Thyroid gland (tissue), 4 donors: ENCODE measurements around the gene BCR. TPM values are rescaled to one million over a fixed set of nuclear protein-coding genes. Genes with fewer than 3 reads are reported as not detected.

Experiments used
- DNase-seq, 2 donors: peaks; one replicate each; pipeline ENCODE4 v3.0.0-alpha.2; 2019
- H3K27ac ChIP-seq, 3 donors: fragments of 200-600 bp; sonication (generic); 1 replicate in 2 of 3; 2 replicates in 1 of 3; pipeline ENCODE4 v1.5.1; 2016 to 2019; ENCODE audit warnings: mild to moderate bottlenecking in 1 of 3, moderate library complexity in 1 of 3
- H3K27me3 ChIP-seq: fragments of 200-600 bp; sonication (generic); one replicate; pipeline ENCODE4 v1.5.1; 2019
- H3K36me3 ChIP-seq, 2 donors: fragments of 200-600 bp; sonication (generic); one replicate each; pipeline ENCODE4 v1.5.1; 2016 to 2019
- H3K4me1 ChIP-seq, 2 donors: fragments of 200-600 bp; sonication (generic); one replicate each; pipeline ENCODE4 v1.5.1; 2017 to 2019
- H3K4me3 ChIP-seq, 3 donors: fragments of 200-600 bp; sonication (generic); replicated peaks in 1 of 3; 1 replicate in 2 of 3; 2 replicates in 1 of 3; pipeline ENCODE4 v1.5.1; 2016; ENCODE audit warnings: mild to moderate bottlenecking in 1 of 3
- H3K9me3 ChIP-seq: fragments of 200-600 bp; sonication (generic); one replicate; pipeline ENCODE4 v1.5.1; 2017
- POLR2A ChIP-seq, 2 donors: fragments of 450-650 bp; IDR thresholded peaks; one replicate each; pipeline ENCODE4 v1.6.1; 2017; ENCODE audit warnings: antibody characterized with exemption in 2 of 2, mild to moderate bottlenecking in 2 of 2, moderate library complexity in 1 of 2
- WGBS, 2 donors: methylation state at CpG; one replicate each; pipeline ENCODE4 v1.1.5; 2017; 5-methylcytosine and 5-hydroxymethylcytosine counted together
- intact Hi-C: fragments of 100-400 bp; cut with DNase I; formaldehyde crosslinking; loops from one replicate; pipeline ENCODE4 v1.15.1; 2023
- total RNA-seq, 4 donors: library from RNA; depleted of rRNA; stranded (reverse); fragments of >200 nt; gene quantifications; one replicate each; pipeline ENCODE4 v1.2.3, GENCODE V29; 2016
- TF ChIP-seq, protein P1 (sequence below), 6 experiments: fragments of 200-600 bp in 3 of 6; fragments of 450-650 bp in 3 of 6; sonication (generic) in 3 of 6; IDR thresholded peaks; one replicate each; pipeline ENCODE4 v1.5.1; 2016 to 2019; ENCODE audit warnings: antibody characterized with exemption in 6 of 6, mild to moderate bottlenecking in 2 of 6, inconsistent platforms in 1 of 6, moderate library complexity in 1 of 6

The BCR gene
- total RNA-seq, 4 donors from 2014 or later = 80.1 to 127 (median 87.7) TPM

DNA sequence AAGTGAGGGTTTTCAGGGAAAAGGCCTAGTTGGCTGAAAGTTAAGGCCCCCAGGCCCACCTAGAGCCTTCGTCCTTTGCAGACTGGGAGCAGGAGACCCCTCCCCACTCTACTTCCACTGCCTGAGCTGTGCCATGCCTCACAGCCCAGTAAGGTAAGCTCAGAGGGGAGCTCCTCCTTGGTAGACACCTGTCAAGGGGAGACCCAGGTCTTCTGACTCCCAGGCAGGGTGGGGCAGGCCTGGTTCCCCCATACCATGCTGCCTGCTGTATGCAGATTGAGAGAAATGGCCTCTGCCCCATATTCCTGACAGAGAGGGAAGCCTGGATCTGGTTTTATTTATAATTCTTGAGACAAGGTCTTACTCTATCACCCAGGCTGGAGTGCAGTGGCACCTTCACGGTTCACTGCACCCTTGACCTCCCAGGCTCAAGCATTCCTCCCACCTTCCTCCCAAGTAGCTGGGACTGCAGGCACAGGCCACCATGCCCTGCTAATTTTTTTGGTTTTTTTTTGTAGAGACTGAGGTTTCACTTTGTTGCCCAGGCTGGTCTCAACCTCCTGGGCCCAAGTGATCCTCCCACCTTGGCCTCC is 34.3 kb upstream of the BCR start:
- WGBS, 2 donors = 40 to 55% methylated on average over 1 to 2 of the region's 2 CpGs
- H3K4me1 ChIP-seq = peaks cover 41 to 64% of the 10 kb centered on the region in 2 donors

DNA sequence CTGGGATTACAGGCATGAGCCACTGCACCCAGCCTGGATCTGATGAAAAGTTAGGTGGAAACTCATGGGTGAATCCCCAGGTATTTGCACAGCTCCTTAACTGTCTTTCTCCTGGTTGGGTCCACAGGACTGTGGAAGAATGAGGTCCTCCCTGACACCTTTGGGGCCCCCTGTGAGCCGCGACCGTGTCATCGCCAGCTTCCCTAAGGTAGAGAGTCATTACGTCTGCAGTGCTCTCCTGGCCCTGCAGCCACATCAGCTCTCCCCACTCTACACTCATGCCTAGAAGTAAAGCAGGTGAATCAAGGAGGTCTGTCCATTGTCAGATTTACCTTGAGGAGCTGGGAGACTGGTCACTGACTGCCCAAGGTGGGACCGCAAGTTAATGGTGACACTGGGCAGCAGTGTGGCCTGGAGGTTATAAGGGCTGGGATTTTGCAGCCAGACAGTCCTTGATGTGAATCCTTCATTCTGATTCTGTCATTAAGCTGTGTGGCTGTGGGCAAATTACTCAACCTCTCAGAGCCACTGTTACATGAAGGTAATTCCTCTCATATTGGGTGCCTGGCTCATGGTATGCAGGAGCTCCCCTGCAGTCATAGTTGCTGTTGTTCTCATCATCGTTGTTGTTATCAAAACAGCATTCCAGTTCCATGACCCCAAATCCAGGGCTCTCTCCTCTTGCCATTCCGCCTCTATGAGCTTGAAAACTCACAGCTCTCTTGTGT is 33.7 kb upstream of the BCR start:
- Histone ChIP-seq H3K27ac (peak overlapping the region; percentile 80 to 93 (median 93)), H3K36me3 (no peaks in the 10 kb centered on the region), H3K4me3 (no peak overlapping the region), H3K4me1 (peaks cover 37 to 60% of the 10 kb centered on the region in 2 donors), H3K9me3 (no peaks in the 10 kb centered on the region), H3K27me3 (no peaks in the 10 kb centered on the region)
- 76 to 77% methylated on average over 8 of the region's 8 CpGs for WGBS, 2 donors
- no peak for DNase-seq
- intact Hi-C loops = no loop called here
- TF ChIP-seq POLR2A (IDR thresholded peaks at IDR 0.05) = no peak
- TF ChIP-seq, protein P1, sequence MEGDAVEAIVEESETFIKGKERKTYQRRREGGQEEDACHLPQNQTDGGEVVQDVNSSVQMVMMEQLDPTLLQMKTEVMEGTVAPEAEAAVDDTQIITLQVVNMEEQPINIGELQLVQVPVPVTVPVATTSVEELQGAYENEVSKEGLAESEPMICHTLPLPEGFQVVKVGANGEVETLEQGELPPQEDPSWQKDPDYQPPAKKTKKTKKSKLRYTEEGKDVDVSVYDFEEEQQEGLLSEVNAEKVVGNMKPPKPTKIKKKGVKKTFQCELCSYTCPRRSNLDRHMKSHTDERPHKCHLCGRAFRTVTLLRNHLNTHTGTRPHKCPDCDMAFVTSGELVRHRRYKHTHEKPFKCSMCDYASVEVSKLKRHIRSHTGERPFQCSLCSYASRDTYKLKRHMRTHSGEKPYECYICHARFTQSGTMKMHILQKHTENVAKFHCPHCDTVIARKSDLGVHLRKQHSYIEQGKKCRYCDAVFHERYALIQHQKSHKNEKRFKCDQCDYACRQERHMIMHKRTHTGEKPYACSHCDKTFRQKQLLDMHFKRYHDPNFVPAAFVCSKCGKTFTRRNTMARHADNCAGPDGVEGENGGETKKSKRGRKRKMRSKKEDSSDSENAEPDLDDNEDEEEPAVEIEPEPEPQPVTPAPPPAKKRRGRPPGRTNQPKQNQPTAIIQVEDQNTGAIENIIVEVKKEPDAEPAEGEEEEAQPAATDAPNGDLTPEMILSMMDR (IDR thresholded peaks at IDR 0.05) = no peak

More for the DNA sequence above, 34.3 kb upstream of the BCR start:
- Histone ChIP-seq H3K36me3 (no peaks in the 10 kb centered on the region), H3K27ac (peak overlapping the region; percentile 80 to 93 (median 93)), H3K9me3 (no peaks in the 10 kb centered on the region), H3K27me3 (no peaks in the 10 kb centered on the region), H3K4me3 (peak overlapping the region in 1 of 3 donors; percentile 44)
- DNase-seq = peak; percentile 62 to 63
- TF ChIP-seq POLR2A (IDR thresholded peaks at IDR 0.05) = no peak
- TF ChIP-seq, protein P1 (IDR thresholded peaks at IDR 0.05) = no peak
- intact Hi-C loops = no loop called here

DNA sequence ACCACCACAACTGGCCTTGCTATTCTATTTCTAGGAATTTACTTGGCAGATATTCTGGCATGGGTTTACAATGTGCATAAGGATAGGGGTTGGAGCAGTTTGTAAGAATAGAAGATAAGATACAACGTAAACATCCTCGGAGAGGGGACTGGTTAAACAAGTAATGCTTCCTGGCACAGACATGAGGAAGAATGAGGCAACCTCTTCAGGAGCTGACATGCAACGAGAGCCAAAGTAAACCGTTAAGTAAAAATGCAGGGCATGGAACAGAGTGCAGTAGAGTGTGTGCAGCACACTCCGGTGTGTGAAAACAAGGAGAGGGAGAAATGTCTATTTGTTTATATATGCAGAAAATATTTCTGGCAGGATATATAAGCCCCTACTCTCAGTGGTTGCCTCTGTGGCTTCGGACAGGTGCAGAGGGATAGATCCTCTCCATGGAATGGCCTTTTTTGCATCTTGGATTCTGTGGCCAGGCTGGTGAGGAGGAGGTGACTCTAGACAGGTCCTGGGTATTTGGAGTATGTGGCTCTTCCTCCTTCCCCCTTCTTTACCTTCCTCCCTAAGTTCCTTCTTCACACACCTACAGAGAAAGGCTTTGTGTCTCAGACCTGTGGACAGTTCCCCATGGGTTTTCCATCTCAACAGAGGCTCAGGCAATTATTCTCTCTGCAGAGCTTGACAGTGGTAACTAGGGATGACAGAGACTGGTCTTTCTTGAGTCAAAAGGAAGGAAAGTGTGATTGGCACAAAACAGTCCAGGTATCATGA is 32.5 kb upstream of the BCR start:
- no peaks in the 10 kb centered on the region for H3K36me3 ChIP-seq
- intact Hi-C loops = no loop called here
- TF ChIP-seq, protein P1 (IDR thresholded peaks at IDR 0.05) = no peak
- no peak for TF ChIP-seq POLR2A (IDR thresholded peaks at IDR 0.05)
- 12 to 23% methylated on average over 6 of the region's 6 CpGs for WGBS, 2 donors
- H3K4me3 ChIP-seq = no peak overlapping the region
- H3K27ac ChIP-seq = peak overlapping the region; percentile 80 to 93 (median 93)
- H3K9me3 ChIP-seq = no peaks in the 10 kb centered on the region
- peak; percentile 62 to 63 for DNase-seq
- no peaks in the 10 kb centered on the region for H3K27me3 ChIP-seq
- peaks cover 35 to 51% of the 10 kb centered on the region in 2 donors for H3K4me1 ChIP-seq

DNA sequence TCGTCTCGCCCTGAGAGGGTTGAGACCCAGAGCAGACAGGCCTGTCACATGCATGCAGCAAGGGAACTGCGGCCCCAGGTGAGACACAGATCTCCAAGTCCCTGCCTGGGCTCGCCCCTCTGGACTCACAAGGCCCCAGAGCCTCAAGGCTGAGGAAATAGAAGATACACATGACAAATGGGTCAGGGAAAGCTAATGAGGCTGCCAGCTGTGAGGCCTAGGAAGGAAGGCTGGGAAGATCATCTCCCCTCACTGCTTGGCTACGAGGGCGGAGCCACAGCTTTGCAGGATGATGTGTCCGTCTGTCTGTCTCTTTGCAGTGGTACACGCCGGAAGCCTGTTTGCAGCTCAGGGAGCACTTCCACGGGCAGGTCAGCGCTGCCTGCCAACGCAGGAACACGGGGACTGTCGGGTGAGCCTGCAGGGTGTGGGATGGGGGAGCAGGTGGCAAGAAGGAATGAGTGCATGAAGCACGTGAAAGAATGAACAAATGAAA is 30.5 kb upstream of the BCR start:
- Histone ChIP-seq H3K27me3 (no peaks in the 10 kb centered on the region), H3K36me3 (no peaks in the 10 kb centered on the region), H3K9me3 (no peaks in the 10 kb centered on the region), H3K27ac (peak overlapping the region in 2 of 3 donors; percentile 80 to 93), H3K4me1 (peaks cover 35 to 48% of the 10 kb centered on the region in 2 donors), H3K4me3 (no peak overlapping the region)
- 87 to 89% methylated on average over 15 of the region's 15 CpGs for WGBS, 2 donors
- no peak for DNase-seq
- TF ChIP-seq, protein P1 (IDR thresholded peaks at IDR 0.05) = no peak
- TF ChIP-seq POLR2A (IDR thresholded peaks at IDR 0.05) = no peak
- intact Hi-C loops = no loop called here
